Ovary (tissue), 9 donors: Measurements from ENCODE around the gene RPS5. TPM values are rescaled to one million over a fixed set of nuclear protein-coding genes. Genes with fewer than 3 reads are reported as not detected.

Source experiments
- DNase-seq, 5 donors: peaks; one replicate each; pipeline ENCODE4 v3.0.0-alpha.2; 2019 to 2020
- H3K27ac ChIP-seq, 2 donors: fragments of 200-600 bp; one replicate each; pipeline versions ENCODE4 v1.5.1 to v1.8.0; 2019 to 2022
- H3K27me3 ChIP-seq: fragments of 200-600 bp; one replicate; pipeline ENCODE4 v1.8.0; 2022
- H3K36me3 ChIP-seq: fragments of 200-600 bp; sonication (generic); one replicate; pipeline ENCODE4 v1.5.1; 2019
- H3K4me1 ChIP-seq: one replicate; pipeline ENCODE4 v1.8.1; 2013; ENCODE audit warnings: mild to moderate bottlenecking, moderate library complexity; ENCODE audit not compliant: insufficient read depth
- H3K4me3 ChIP-seq: fragments of 200-600 bp; sonication (generic); one replicate; pipeline ENCODE4 v1.5.1; 2017
- H3K9me3 ChIP-seq, 2 donors: fragments of 200-600 bp in 1 of 2; sonication (generic) in 1 of 2; one replicate each; pipeline versions ENCODE4 v1.5.1 to v1.8.1; 2013 to 2019; ENCODE audit warnings: mild to moderate bottlenecking in 1 of 2, moderate library complexity in 1 of 2
- CTCF ChIP-seq, 3 donors: fragments of 450-650 bp in 2 of 3; fragments of 200-600 bp in 1 of 3; IDR thresholded peaks; one replicate each; pipeline versions ENCODE4 v1.5.1 to v1.8.0; 2016 to 2022; ENCODE audit warnings: antibody characterized with exemption in 3 of 3, mild to moderate bottlenecking in 1 of 3
- EP300 ChIP-seq: sonication (generic); formaldehyde crosslinking; IDR thresholded peaks from one replicate; pipeline ENCODE4 v1.6.1; 2017; ENCODE audit warnings: antibody characterized with exemption
- POLR2A ChIP-seq: fragments of 450-650 bp; IDR thresholded peaks from one replicate; pipeline ENCODE4 v1.6.1; 2017; ENCODE audit warnings: antibody characterized with exemption, mild to moderate bottlenecking, moderate library complexity
- WGBS, 3 donors: extraction: QIAGEN DNeasy Blood & Tissue Kit in 1 of 3; methylation state at CpG; one replicate each; pipeline versions ENCODE4 v1.1.5 to v1.1.7; 2013 to 2017; 5-methylcytosine and 5-hydroxymethylcytosine counted together
- intact Hi-C, 4 donors: fragments of 100-400 bp; cut with DNase I; formaldehyde crosslinking; loops; one replicate each; pipeline versions ENCODE4 v1.11.0 to v1.15.1; 2022 to 2023
- polyA plus RNA-seq, 2 donors: library from polyadenylated mRNA; stranded (reverse); fragments of 200-250 nt in 1 of 2; fragments of 350-450 nt in 1 of 2; fragmentation: Illumina TruSeq in 1 of 2; extraction: RNeasy Lipid Tissue Mini Kit (QIAGEN cat#74804) in 1 of 2; gene quantifications; one replicate each; pipeline ENCODE4 v1.2.3, GENCODE V29; 2013 to 2014
- total RNA-seq, 7 donors: library from RNA; depleted of rRNA in 2 of 7; stranded (reverse); fragments of >200 nt in 2 of 7; fragmentation: NEBNext Ultra II Directional in 3 of 7; extraction: Animal tissue kit (Norgen Biotek cat#: 25700) in 3 of 7; gene quantifications; one replicate each; pipeline versions ENCODE4 v1.1.0 to v1.2.4, GENCODE V29; 2016 to 2023
- donor health status: DM: no; HTN: no; CAD: no; lungs with moderate emphysema.
- donor health status: DM: no; HTN: no; CAD: no.
- donor health status: Bipolar disorder and iron deficiency.
- donor health status: DM: yes; HTN: yes; CAD: no.
- donor health status: DM: no; HTN: no; CAD: no.
- donor health status: DM: yes; HTN: yes; CAD: no.

The RPS5 gene
- total and polyA plus RNA-seq, 9 donors = 715 to 5,180 (median 2,346) TPM

- DNase-seq = no peak
- H3K4me1 ChIP-seq = no peaks in the 10 kb centered on the region
- WGBS, 3 donors = 65 to 76% (median 71%) methylated on average over 34 of the region's 34 CpGs
- no peak overlapping the region for H3K4me3 ChIP-seq
- intact Hi-C loops = no loop called here
- H3K9me3 ChIP-seq = no peaks in the 10 kb centered on the region
- no peak overlapping the region for H3K27ac ChIP-seq
- H3K36me3 ChIP-seq = no peaks in the 10 kb centered on the region
- no peaks in the 10 kb centered on the region for H3K27me3 ChIP-seq
- no peak for TF ChIP-seq POLR2A
- no peak for TF ChIP-seq CTCF (IDR thresholded peaks at IDR 0.05)
- TF ChIP-seq EP300 = no peak
Measured at GRCh38 chr19:58350871-58351557, 36.1 kb upstream of the RPS5 start.

GRCh38 chr19:58351558-58351878, 35.6 kb upstream of the RPS5 start:
- Histone ChIP-seq H3K9me3 (no peaks in the 10 kb centered on the region), H3K4me1 (no peaks in the 10 kb centered on the region), H3K27ac (no peak overlapping the region), H3K4me3 (no peak overlapping the region), H3K27me3 (no peaks in the 10 kb centered on the region), H3K36me3 (no peaks in the 10 kb centered on the region)
- 85 to 94% (median 88%) methylated on average over 9 of the region's 9 CpGs for WGBS, 3 donors
- DNase-seq = no peak
- TF ChIP-seq CTCF (IDR thresholded peaks at IDR 0.05) (no peak), POLR2A (no peak), EP300 (no peak)
- intact Hi-C loops = no loop called here

GRCh38 chr19:58351990-58352755, 34.9 kb upstream of the RPS5 start:
- WGBS, 3 donors = 74 to 86% (median 81%) methylated on average over 22 to 23 of the region's 23 CpGs
- no peaks in the 10 kb centered on the region for H3K27me3 ChIP-seq
- intact Hi-C loops = no loop called here
- DNase-seq = no peak
- no peak overlapping the region for H3K27ac ChIP-seq
- H3K36me3 ChIP-seq = no peaks in the 10 kb centered on the region
- H3K4me3 ChIP-seq = no peak overlapping the region
- no peaks in the 10 kb centered on the region for H3K9me3 ChIP-seq
- no peak for TF ChIP-seq CTCF (IDR thresholded peaks at IDR 0.05)
- TF ChIP-seq POLR2A = no peak
- TF ChIP-seq EP300 = no peak
- H3K4me1 ChIP-seq = no peaks in the 10 kb centered on the region

GRCh38 chr19:58352760-58353671, 34.1 kb upstream of the RPS5 start, which contains the start of gene A1BG:
A1BG (minus strand) TSS chr19:58353492; CDS start chr19:58353437, 55 bp downstream.
- Histone ChIP-seq H3K27ac (no peak within 1 kb of the TSS), H3K4me3 (no peak within 1 kb of the TSS), H3K27me3 (no peaks in the 10 kb centered on the region), H3K4me1 (no peaks in the 10 kb centered on the region), H3K9me3 (no peaks in the 10 kb centered on the region), H3K36me3 (no peaks in the 10 kb centered on the region)
- intact Hi-C loops = no loop called here
- no peak for DNase-seq
- no peak for TF ChIP-seq CTCF (IDR thresholded peaks at IDR 0.05)
- TF ChIP-seq POLR2A = no peak
- TF ChIP-seq EP300 = no peak
- WGBS, 3 donors = 73 to 84% (median 80%) methylated on average over 26 of the region's 26 CpGs
